AG09319 (cell line): ENCODE data around the gene TMEM184A.

Source experiments
- DNase-seq: peaks from one replicate; pipeline ENCODE4 v3.0.0-alpha.2; 2010; ENCODE audit warnings: low read depth; ENCODE audit errors: extremely low read depth
- CTCF ChIP-seq: IDR thresholded peaks from 2 replicates; pipeline ENCODE4 v1.5.1; 2011; ENCODE audit warnings: low read depth, mild to moderate bottlenecking, inconsistent platforms, low read length, moderate library complexity

TMEM184A gene

GRCh38 chr7:1559626-1560590 lies 3.9 kb upstream of the TMEM184A start:
- DNase-seq: no peak
- TF ChIP-seq CTCF: no peak

GRCh38 chr7:1558841-1559625 lies 3.0 kb upstream of the TMEM184A start:
- TF ChIP-seq CTCF: no peak
- DNase-seq: no peak

DNA sequence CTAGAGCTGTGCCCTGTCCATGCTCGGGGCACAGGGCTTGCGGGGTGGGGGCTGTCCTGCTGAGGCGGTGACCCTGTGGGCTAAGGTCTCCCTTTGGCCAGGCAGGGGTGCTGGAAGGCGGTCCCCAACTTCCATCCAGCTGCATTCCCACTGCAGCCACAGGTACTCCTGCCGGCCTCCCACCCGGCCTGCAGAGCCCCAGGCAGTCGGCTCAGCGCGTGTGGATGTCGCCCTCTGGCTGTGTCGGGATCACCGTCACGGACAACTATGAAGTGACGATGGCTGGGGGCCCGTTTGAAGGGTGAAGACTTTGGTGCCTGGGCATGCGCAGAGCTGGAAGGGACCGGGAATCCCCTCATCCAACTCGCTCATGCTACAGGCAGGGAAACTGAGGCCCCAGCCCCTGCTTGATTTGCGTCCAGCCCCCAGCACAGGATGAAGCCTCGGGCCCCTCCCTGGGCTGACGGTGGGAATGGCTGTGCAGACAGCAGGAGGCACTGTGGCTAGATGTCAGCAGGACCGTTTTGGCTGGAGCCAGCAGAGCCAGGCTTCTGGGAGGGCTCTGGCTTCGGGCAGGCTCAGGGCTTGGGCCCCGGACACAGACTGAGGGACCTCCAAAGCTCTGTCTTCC lies 2.3 kb upstream of the TMEM184A start:
- DNase-seq: no peak
- TF ChIP-seq CTCF: no peak; the same call in none of the 2 replicates

GRCh38 chr7:1557771-1558170 lies 1.8 kb upstream of the TMEM184A start:
- no peak for DNase-seq
- no peak for TF ChIP-seq CTCF

DNA sequence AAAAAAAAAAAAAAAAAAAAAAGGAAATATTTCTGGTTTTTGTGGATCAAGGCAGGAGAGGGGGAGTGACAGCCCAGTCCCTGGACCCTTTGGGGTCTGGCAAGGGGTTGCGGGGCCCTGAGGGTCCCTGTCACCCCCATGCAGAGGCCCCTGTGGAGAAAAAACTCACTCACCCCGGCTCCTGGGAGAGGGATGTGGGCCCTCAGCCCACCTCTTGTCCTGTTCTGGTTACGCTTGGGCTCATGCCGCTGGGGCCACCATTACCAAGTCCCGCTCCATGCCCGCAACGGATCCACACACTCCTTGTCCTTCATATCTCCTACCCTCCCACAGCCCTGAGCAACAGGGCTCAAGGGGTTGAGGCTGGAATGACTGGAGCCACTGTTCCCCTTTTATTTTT lies 1.0 kb upstream of the TMEM184A start:
- no peak for DNase-seq
- TF ChIP-seq CTCF: no peak

- TF ChIP-seq CTCF: no peak
- DNase-seq: no peak
Observed at GRCh38 chr7:1555046-1555812, 776 bp downstream of the TMEM184A start.
